ENCODE data around the gene SP6.
A peak's percentile ranks its signal among the peaks of the same experiment; 100 is the strongest.

Gene SP6

DNA sequence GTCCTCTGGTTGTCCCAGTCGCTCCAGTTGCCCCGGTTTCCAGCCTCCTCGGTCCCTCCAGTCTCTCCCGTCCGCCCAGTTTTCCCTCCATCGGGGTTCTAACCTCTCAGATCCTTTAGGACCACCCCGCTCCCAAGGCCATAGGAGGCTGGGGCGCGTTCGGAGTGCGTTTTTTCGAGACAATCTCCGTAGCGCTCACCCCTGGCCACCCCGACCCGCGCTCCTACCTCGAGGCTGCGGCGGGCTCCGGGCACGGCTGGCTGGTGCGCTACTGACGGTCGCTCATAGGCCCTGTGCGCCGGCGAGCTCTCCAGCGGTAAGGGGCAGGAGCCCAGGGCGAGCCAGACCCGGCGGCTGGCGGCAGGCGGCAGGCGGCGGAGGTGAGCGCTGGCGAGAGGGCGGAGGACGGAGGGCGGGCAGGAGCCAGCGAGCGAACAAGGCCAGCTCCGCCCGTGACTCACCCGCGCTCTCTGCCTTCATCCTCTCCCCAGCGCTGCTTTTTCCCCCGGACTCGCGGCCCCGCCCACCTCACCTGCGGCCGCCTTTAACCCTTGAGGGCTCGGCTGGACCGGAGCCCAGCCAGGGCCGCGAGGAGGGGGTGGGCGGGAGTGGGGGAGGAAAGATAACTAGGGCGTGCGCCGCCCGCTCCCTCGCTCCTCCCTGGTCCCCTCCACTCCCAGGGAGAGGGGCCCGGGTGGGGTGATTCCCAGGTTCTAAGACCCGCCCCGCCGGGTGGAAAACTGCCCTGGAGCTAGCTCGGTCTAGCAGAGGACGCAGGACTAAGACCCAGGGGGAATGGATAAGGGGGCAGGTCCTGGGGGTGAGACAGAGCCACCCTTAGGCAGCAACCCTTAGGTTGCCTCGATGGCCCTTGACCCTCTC, at the start of gene SP6:
TSS of gene SP6 (minus strand) at position 472 of the 882 bp plus-strand sequence. CDS start 2,734 bp downstream, outside the sequence.
- peak; percentile 68 for DNase-seq

DNA sequence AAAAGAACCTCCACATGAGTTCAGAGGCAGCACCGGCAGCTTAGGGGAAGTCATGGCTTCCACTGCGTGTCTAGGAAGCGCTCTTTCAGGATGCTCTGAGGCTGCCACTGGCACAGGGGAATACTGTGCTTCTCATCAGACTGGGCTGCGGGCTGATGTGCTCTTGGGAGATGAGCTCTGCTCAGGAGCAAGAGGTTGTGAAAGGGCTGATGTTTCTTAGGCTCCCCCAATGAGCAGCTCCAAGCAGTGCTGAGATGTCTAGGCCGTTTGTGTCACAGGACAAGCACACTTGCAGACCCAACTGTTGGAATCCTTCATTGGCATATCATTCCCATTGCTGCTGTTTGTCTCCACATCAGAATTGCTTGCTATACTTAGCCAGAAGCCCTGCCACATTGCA, 48.7 kb upstream of the SP6 start:
- no peak for DNase-seq

DNA sequence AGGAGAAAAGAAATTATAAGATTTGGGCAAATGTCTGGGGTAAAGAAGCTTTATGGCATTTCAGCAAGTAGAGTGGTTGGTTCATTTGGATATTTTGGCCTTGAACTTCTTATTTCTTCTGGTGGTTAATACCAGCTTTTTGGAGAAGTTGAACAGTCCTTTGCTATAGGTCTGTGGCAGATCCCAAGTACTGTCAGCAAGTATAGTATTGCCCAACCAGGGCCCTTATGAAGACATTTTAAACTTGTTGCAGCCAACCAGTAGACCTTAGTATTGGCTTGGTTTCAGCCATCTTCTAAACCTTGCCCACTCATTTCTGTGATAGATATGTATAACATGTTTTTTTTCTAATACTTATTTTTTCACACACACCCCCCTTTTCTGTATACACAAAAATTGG, 47.3 kb upstream of the SP6 start:
- DNase-seq = no peak

DNA sequence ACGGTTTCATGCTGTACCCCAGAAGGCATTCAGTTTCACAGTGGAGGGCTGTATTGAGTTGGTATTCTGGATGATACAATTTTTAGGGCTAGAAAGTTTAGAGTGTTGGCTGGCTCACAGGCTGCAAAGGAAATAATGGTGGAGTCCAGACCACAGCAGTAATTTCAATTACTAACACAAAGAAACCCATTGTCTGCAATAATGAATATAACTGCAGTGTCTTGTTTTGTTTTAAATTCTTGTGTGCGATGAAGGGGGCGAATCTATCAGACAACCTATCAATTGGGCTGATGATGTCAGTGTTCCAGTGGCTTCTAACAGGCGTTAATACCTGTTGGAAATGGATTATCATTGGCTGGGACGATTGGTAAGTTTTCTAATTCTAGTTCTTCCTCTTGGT, 46.6 kb upstream of the SP6 start:
- DNase-seq = no peak

DNA sequence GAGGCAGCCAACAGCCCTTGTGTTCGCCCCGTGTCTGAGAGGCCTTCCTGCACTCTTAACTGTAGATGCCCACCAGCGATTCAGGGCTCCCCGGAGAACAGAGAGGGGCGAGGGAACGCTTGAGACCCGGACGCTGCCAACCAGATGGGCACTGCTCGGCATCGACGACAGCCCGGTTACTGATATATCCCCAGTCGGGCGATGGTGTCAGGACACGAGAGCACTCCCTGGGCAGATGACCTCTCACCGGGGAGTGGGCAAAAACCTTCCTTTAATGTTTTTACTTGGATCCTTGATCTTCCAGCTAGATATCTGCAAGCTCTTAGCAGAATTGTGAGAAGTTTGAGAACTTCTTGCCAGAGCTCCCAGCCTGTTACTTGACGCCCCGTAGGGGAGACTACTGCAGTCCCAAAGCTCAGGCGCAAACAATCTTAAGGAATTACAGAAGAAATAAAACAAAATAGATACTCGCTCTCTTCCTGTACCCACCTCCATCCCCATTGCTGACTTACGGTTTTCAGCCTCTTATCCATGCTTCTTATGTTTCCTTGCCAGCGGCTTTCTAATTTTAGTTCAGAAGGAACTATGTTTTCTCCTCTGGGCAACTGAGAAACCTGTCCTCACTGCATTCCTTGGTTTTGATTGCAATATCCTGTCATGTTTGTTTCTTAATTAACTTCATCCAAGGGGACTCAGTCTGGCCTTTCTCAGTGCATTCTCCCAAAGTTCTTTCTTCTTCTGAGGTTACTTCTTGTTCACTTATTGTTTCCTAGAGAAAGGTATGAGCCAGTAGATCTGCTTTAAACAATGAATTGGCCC, 45.9 kb upstream of the SP6 start:
- no peak for DNase-seq

DNA sequence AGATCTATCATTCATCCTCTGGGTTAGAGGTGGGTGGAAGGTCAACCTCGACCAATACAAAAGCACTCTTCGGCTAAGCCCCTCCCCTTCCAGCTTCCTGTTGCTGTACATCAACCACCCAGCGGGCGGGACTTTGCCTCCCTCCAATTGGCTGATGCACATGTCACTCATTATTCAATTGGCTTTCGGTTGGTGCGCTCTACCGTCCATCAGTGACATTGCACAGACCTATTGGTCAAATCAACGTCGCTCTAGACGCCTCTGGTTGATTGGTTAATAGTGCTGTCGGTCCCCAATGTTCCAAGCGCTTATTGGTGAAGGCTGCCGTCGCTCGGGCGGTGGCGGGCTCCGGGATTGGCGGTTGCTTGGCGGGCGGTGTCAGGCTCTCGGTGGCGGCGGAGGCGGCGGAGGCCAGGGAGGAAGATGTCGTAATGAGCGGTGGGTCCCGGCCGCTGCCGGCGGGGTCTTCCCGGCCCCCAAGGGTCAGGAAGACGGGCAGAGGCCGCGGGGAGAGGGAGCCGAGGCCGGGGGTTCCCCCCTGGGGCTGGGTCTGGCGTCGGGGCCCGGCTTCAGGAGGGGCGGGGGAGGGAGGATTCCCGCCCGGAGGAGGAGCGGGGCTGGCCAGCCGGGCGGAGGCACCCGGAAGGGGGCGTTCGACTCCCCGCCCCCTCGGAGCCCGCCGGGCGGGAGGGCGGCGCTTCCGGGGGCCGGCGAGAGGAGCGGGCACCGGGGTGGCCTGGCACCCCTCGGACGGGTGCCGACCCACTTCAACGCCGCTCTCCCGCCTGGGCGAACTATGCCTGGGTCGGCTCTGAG, 45.1 kb upstream of the SP6 start, which contains the start of gene SP2:
TSS of gene SP2 (plus strand) at position 381 of the 816 bp plus-strand sequence. CDS start at position 432, 51 bp downstream.
- DNase-seq = peak; percentile 100

DNA sequence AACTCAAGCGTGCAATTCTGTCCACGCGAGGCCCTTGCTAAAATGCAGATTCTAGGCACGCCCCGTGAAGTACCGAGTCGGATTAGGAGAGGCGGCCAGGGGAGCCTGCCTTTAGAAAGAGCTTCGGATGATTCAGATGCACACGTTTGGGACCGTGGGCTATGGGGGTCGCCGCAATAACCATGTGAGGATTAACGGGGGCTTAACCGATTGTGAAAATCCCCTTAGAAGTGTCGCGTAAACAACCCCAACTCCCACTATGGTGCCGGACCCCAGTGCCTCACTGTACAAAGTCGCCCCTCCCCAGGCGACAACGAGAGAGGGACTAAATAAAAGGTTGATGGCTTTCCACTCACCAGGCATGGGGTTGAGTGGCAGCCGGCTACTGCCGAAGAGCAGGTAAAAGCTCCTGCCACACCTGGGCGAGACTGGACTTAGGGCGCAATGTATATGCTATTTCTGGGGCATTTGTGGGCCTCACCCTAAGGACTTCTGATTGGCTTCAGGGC, 44.4 kb upstream of the SP6 start:
- no peak for DNase-seq

DNA sequence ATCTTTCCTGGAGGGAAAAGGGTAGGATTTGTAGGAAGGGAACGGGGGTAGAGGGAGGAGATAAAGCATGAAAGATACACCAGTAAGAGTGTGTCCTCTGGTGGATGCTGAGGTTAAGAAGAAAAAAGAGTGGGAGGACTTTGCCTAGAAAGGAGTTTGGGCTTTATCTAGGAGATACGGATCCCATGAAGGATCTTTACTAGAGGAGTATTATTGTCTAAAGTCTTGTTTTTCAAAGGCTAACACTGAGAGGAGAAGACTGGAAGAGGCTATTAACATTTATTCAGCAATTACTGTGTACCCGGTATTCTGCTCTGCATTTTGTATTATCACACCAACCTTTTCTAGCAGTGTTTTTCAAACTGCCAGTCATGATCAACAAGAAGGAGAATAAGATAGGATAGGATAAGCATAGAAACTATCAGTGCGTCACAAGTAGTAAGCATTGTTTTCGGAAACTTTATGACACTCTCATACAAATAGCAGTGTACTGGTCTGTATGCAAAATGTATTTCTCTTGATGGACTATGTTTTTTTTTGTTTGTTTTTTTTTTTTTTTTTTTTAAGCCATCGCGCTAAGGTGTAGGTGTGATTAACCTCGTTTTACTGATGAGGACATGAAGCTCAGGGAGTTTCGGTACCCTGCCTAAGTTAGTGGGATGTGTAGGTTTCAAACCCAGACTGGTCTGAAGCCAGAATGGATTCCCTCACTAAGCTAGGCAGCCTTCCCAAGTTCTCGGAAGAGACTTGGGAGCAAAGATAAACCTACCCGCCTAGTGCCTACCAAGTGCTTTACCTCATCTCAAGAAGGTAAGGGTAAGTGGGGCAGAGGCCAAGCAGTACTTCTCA, 43.8 kb upstream of the SP6 start:
- DNase-seq = no peak

DNA sequence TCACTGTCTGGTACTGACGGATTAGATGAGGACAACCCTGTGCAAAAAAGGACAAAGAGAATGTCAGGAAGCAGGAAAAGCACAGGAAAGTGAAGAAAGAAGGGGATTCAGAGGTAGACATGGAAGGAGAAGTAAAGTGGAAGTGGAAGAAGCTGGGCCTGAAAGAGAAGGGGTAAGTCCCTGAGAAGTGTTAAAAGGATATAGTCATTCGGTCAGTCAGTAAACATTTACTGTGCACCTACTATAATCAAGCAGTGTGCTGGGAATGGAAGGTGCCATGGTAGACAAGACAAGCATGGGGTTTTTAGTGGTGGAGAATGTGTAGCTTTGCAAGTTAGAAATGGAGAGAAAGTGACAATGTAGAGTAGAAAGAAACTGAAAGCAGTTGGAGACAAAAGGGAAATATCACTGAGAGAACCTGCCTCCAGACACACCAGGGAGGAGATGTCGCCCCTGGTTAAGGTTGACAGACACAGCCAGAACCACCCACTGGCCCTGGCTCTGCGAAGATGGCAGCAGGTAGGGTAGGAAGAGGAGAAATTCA, 40.7 kb upstream of the SP6 start:
- no peak for DNase-seq

DNA sequence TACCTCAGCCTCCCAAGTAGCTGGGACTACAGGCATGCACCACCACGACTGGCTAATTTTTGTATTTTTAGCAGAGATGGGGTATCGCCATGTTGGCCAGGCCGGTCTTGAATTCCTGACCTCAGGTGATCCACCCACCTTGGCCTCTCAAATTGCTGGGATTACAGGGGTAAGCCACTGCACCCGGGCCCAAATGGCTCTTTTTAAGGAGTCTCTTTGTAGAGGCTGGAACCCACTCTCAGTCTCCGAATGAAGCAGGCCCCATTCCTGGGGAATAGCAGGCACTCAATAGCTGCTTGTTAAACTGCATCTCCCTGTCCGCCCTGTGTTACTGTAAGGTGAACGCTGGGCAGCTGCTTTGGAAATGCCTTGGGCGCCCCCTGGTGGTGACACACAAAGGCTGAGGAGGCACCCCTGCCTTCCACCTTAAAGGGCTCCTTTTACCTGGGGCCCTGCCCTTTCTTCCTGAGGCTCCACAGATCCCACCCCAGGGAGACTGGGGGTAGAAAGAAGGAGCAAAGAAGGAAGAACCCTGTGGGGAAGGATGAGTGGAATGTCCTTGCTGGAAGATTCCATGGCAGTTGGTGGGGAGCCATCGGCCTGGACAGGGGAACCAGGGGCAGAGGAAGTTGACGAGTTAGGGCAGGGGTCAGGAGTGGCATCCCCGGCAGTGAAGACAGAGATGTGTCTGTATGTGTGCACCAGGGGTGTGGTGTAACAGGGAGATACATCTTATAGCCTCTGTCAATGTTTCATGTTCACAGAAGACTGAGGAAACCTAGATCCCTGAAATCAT, 39.0 kb upstream of the SP6 start:
- peak; percentile 90 for DNase-seq

DNA sequence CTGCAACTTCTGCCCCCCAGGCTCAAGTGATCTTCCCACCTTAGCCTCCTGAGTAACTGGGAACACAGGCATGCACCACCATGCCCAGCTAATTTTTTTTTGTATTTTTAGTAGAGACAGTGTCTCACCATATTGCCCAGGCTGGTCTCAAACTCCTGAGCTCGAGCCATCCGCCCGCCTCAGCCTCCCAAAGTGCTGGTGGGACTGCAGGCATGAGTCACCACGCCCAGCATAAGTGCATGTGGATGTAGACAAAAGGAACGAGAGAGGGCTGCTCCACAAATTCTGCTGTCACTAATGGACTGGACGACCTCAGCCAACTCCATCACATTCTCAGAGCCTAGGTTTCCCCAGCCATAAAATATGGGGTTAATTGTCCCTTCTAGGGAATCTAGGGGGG, 37.3 kb upstream of the SP6 start:
- DNase-seq = no peak

DNA sequence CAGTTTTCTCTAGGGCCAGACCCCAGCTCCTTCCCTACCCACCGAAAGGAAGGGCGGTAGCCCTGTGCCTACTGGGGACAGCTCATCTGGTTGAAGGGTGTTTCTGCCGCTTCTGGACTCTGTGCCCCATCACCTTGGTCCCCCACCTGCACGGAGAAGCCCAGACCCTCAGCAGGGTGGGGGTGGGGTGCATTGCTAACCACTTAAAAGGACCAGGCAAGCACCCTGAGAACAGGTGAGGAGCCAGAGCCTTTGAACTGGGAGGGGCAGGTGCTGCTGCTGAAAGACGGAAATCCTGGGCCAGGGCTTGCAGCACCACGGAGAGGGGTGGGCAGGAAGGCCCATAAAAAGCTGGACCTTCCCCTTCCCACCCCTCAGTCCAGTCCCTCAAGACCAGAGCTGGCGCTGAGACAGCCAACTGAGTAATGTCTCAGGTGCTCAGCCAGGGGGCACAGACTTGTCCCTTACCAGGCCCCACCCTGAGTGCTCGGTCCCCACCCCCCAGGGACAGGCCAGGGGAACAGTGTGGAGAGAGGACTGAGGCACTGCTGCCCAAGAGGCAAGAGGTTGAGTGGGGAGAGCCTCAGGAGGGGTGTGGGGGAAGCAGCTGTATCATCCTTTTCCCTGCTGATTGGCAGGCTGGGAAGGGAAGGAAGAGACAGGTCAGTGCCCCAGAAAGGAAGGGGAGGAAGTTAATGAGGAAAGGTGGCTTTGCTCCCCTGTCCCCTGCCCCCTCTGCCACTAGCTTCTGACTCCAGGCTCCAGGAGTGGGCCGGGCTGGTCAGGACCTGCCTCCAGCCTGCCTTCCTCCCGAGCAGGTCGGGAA, 34.2 kb upstream of the SP6 start:
- DNase-seq = peak; percentile 25

DNA sequence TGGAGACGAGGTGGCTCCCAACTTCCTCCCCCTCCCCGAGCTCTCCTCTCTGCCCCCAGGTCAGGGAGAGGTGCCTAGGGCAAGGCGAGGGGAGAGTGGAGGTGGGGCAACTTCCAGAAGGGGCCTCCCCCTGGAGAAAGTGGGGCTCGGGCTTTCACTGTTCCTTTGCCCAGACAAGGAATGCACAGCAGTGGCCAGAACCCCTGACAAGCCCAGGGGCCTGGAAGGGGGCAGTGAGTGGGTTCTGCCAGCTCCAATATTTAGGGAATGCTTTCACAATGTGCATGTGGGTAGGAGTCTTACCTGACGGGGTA, 33.4 kb upstream of the SP6 start:
- DNase-seq = no peak

DNA sequence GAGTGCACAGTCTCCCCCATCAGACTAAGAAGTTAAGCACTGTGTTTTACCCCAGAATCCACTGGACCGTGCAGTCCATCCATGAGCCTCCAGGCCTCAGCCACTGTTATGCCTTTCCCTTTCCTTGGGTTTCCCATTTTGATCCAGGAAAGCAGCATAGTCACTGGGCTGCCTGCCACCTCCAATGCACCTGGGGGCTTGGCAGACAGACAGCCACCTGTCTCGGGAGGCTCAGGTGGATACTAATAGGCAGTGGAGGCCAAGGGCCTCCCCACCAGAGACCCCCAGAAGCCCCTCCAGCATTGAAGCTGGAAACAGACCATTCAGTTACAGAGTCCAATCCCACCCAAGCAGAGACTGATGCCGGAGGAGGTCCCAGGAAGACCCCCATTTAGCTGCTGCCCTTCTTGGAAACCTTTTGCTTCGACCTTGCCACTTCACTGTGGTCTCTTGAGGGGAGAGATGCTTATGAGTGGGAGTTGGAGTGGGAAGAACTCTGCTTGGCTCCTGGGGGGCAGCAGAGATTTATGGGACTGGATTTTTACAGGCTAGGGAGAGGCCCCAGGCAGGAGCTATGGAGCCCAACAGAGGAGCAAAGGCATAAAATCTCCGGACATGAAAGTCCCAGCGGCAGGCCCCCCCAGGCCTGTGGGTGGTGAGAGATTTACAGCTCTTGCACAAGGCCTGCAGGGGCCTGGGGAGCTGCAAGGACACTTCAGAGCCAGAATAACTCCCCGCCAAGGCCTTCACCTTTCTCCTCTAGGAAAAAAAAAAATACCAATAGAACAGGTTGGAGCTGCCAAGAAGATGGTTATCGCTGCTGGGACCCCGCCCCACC, 32.8 kb upstream of the SP6 start:
- DNase-seq = no peak

DNA sequence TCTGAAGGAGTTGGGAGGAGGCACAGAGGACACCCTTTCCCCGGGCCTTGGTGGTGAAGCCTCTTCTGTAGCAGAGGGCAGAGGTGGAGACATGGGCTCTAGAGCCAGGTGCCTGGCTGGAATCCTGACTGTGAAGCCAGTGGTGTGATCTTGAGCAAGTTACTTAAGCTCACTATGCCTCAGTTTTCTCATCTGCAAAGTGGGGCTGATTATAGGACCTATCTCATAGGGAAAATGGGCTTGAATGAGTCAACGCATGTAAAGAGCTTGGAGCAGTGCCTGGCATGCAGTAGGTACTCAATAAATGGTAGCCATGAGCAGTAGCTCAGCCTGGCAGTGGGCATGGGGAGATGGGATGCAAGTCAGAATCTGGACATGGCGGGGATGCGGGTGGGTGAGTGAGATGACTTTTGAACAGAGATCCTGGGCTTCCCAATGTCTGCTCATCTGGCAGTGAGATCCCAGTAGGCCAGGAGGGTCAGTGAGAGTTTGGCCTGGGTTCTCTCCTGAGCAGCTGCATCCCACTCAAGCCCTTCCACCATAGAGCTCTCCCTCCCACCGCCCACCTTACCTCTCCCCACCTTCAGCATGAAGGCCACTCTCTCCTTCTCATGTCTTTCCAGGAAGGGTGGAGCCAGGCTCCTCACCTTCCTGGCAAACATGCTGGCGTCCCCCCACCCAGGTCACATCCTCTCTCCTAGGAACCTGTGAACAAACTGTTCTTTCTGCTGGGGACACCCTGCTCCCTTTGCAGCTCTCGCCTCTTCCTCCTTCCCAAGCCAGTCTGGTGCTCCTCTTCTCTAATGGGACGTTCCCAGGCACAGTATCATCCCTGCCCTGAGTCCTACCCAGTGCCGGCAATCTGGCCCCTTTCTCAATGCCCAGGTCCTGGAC, 32.0 kb upstream of the SP6 start:
- DNase-seq = no peak

DNA sequence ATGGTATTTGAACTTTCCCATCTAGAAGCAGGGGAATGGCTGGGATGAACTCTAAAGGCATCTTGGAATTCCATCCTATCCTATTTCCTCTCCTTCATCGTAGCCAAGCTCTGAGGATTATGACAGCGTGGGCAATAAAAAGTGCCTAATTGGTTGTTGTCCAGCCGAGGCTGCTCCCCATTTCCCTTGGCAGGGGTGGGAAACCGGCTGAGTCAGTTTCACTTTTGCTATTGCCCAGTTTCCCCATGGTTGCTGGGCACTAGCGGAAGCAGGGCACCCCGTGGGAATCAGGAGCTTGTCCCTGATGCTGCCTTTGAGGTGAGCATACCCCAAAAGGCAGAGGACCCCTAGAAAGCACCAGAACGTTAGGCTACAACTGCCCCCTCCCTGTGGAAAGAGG, 31.3 kb upstream of the SP6 start:
- DNase-seq = no peak

DNA sequence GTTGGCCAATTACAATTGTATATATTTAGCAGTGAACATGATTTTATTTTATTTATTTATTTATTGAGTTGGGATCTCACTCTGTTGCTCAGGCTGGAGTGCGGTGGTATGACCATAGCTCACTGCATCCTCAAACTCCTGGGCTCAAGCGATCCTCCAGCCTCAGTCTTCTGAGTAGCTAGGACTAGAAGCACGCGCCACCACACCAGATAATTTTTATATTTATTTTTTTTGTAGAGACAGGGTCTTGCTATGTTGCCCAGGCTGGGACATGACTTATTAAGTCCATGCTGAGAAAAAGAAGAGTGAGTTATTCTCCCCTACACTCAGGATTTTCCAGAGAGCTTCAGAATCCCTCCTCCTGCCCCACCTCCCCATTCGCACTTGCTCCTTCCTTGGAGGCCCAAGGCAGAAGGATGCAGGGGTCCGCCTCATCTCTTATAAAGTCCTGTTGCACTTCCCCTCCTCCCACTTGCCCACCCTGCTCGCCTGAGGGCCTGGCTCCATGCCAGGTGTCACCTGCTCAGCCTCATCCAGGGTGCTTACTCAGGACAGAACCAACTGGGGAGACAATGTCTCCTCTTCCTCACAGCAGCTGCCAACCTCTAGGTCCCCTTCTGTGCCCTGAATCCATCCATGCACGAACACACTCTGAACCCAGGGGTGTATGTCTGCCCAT, 29.0 kb upstream of the SP6 start:
- no peak for DNase-seq
